ENCODE data around the gene SPTBN4. TPM values are rescaled to one million over a fixed set of nuclear protein-coding genes. Genes with fewer than 3 reads are reported as not detected.

Gene SPTBN4
- total RNA-seq, 1 donor from 2014 or later, result 0.53 TPM

GRCh38 chr19:40433391-40434216, 33.2 kb upstream of the SPTBN4 start:
- Histone ChIP-seq H3K4me1 (peaks cover 21% of the 10 kb centered on the region), H3K27me3 (ENCODE audit: low read depth) (no peaks in the 10 kb centered on the region), H3K27ac (peak overlapping the region; percentile 94), H3K4me3 (peak overlapping the region; percentile 53), H3K36me3 (no peaks in the 10 kb centered on the region), H3K9me3 (no peaks in the 10 kb centered on the region)
- DNase-seq (peak; percentile 93), ATAC-seq (peak; percentile 99)
- intact Hi-C loops (cut with DNase I), result no loop called here
- TF ChIP-seq, protein P1, sequence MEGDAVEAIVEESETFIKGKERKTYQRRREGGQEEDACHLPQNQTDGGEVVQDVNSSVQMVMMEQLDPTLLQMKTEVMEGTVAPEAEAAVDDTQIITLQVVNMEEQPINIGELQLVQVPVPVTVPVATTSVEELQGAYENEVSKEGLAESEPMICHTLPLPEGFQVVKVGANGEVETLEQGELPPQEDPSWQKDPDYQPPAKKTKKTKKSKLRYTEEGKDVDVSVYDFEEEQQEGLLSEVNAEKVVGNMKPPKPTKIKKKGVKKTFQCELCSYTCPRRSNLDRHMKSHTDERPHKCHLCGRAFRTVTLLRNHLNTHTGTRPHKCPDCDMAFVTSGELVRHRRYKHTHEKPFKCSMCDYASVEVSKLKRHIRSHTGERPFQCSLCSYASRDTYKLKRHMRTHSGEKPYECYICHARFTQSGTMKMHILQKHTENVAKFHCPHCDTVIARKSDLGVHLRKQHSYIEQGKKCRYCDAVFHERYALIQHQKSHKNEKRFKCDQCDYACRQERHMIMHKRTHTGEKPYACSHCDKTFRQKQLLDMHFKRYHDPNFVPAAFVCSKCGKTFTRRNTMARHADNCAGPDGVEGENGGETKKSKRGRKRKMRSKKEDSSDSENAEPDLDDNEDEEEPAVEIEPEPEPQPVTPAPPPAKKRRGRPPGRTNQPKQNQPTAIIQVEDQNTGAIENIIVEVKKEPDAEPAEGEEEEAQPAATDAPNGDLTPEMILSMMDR (IDR thresholded peaks at IDR 0.05), result no peak

GRCh38 chr19:40438284-40438683, 28.5 kb upstream of the SPTBN4 start:
- H3K4me1 ChIP-seq, result peaks cover 33% of the 10 kb centered on the region
- H3K9me3 ChIP-seq, result no peaks in the 10 kb centered on the region
- H3K27me3 ChIP-seq (ENCODE audit: low read depth), result no peaks in the 10 kb centered on the region
- H3K4me3 ChIP-seq, result no peak overlapping the region
- intact Hi-C loops (cut with DNase I), result no loop called here
- no peak for DNase-seq
- ATAC-seq, result no peak
- no peak overlapping the region for H3K27ac ChIP-seq
- TF ChIP-seq, protein P1 (IDR thresholded peaks at IDR 0.05), result no peak
- peaks cover 22% of the 10 kb centered on the region for H3K36me3 ChIP-seq

- Histone ChIP-seq H3K27ac (no peak overlapping the region), H3K36me3 (peaks cover 24% of the 10 kb centered on the region), H3K4me3 (no peak overlapping the region), H3K27me3 (ENCODE audit: low read depth) (no peaks in the 10 kb centered on the region), H3K9me3 (no peaks in the 10 kb centered on the region), H3K4me1 (peaks cover 29% of the 10 kb centered on the region)
- intact Hi-C loops (cut with DNase I), result no loop called here
- ATAC-seq (no peak), DNase-seq (no peak)
- TF ChIP-seq, protein P1 (IDR thresholded peaks at IDR 0.05), result no peak
Measured at GRCh38 chr19:40441719-40442253, 25.0 kb upstream of the SPTBN4 start.

GRCh38 chr19:40442328-40443130, 24.3 kb upstream of the SPTBN4 start:
- Histone ChIP-seq H3K27me3 (ENCODE audit: low read depth) (no peaks in the 10 kb centered on the region), H3K9me3 (no peaks in the 10 kb centered on the region), H3K4me3 (peak overlapping the region; percentile 63), H3K4me1 (peaks cover 29% of the 10 kb centered on the region), H3K27ac (peak overlapping the region; percentile 84), H3K36me3 (peaks cover 32% of the 10 kb centered on the region)
- TF ChIP-seq, protein P1 (IDR thresholded peaks at IDR 0.05), result no peak
- intact Hi-C loops (cut with DNase I), result no loop called here
- DNase-seq (no peak), ATAC-seq (no peak)

GRCh38 chr19:40443131-40443999, 23.4 kb upstream of the SPTBN4 start:
- no peaks in the 10 kb centered on the region for H3K27me3 ChIP-seq (ENCODE audit: low read depth)
- peak overlapping the region; percentile 84 for H3K27ac ChIP-seq
- ATAC-seq (peak; percentile 92 to 95), DNase-seq (peak; percentile 100)
- no peaks in the 10 kb centered on the region for H3K9me3 ChIP-seq
- peak overlapping the region; percentile 63 for H3K4me3 ChIP-seq
- intact Hi-C loops (cut with DNase I), result no loop called here
- peaks cover 40% of the 10 kb centered on the region for H3K36me3 ChIP-seq
- TF ChIP-seq, protein P1 (IDR thresholded peaks at IDR 0.05), result no peak
- H3K4me1 ChIP-seq, result peaks cover 29% of the 10 kb centered on the region
